ENCODE data around the gene TMEM94.
"Not testable (repeated sequence)": the region's sequence is repeated elsewhere in the genome, so short reads cannot be mapped to it uniquely, and the experiment has no call there.

Gene TMEM94

DNA sequence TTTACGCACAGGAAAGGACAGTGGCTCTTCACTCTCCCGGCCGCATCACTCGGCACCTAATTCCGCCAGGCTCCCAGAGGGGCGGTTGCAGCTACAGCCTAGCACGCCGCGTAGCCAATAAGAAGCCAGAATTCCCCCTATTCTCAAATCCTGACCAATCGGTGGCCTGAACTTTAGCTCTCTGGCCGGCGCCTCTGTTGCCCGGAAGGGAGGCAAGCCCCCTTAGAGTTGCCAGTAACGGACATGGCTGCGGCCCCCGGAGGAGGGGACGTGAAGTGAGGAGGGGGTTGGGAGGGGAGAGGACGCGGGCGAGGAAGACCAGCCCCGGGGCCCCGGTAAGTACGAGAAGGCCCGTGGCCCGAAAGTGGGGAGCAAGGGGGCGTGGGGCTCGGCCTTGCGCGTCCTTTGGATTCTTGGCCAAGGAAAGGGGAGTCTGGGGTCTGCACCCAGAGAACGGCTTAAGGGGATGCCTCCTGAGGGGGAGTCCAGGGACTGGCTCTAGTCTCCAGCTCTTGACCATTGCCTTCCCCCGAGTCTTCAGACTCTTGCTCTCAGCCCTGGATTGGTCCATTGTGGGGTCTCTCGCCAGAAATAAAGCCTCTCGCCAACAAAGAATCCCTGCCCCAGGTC, at the start of gene TMEM94:
TMEM94 (plus strand) TSS at position 219 of the 630 bp plus-strand sequence. CDS start 15,271 bp downstream, outside the sequence.
- peak; percentile 73 to 96 for DNase-seq

DNA sequence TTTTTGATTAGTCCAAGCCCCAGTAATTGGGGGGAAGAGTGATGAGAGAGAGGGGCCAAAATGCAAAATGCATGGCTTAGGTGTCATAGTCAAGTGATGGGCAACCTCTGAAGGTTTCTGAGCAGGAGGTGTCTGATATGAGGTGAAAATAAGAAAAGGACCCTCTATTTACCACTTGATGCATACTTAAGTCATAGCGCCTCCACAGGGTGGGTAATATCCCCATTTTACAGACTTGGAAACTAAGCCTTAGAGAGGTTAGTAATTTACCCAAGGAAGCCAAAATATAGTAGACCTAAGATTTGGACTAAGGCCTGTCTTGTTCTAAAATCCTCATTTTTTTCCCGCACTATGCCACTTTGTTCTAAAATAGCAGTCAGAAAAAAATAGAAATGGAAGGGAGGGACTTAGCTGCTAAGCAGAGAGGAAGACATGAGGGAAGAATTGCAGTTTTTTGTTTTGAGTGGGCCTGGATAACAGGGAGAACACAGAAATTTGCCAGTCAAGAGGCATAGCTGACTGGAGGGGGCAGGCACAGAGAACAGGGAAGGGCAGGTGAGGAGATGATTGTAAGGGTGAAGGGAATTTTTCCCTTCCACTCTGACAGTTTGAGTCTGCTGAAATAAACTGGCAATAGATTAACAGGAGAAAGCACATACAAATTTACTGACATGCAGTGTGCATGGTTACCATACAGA, 48.6 kb upstream of the TMEM94 start:
- DNase-seq, result no peak

DNA sequence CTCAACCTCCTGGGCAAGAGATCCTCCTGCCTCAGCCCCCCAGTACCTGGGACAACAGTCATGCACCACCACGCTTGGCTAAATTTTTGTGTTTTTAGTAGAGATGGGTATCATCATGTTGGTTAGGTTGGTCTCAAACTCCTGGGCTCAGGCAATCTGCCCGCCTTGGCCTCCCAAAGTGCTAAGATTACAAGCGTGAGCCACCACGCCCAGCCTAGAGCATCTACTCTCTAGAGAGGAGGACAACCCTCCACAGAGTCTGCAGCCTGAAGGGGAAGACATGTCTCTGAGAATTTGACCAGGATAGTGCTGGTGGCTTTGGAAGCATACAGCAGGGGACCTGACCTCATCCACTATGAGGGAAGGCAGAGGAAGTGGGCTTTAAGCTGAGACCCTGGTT, 46.3 kb upstream of the TMEM94 start:
- no peak for DNase-seq

DNA sequence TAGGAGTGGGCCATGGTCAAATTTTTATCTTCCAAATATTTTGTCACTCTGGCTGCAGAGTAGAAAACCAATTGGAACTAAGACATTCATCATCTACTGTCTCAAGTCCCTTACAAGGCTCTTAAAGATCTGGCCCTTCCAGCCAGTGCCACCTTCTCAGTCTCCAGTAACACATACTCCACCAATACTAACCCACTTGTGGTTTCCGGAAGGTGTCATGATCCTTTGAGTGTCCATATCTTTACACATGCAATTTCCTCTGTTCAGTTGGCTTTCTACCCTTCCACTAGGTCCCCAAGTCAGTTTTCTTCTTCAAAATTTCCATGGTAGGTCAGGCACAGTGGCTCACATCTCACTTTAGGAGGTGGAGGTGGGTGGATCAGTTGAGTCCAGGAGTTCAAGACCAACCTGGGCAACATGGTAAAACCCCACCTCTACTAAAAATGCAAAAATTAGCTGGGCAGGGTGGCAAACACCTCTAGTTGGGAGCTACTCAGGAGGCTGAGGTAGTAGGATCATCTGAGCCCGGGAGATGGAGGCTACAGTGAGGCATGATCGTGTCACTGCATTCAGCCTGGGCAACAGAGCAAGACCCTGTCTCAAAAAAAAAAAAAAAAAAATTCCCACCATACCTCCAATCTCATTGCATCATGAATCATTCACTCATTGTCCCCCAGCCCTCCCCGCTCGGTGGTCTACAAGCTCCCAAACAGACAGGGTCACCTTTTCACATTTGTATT, 44.9 kb upstream of the TMEM94 start:
- peak in 1 of 2 donors; percentile 73 for DNase-seq

DNA sequence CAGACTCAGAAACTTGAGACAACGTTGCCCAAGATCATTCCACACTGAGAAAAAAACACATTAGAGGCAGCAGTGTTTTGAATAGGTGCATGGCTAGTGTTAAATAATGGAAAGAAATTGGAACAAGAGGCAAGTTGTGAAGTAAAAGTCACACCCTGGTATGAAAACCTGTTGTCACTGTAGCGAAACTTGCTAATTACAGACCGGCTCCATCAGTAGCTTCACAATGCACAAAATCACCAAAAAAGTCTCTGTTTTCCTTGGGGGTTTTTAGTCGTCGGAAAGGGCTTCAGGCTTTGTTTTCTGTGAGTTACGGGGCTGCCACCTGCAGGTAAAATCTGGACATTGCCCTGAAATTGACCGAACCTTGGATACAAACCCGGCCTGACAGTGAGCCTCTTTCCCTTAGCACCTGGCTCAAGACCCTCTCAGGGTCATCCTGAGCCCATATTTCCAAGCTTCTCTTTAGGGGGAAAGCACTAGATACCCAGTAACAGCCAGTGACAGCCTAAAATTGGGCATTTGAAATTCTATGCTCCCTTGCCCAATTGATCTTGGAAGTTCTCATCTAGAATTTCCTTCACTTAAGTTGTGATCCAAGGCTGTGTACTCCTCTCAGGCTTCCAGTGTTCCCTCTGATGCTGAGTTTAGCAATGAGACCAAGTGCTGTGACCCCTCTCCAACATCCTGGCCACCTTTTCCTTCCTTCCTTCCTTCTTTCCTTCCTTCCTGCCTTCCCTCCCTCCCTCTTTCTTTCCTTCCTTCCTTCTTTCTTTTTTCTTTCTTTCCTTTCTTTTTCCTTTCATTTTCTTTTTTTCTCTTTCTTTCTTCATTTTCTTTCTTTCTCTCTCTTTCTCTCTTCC, 43.7 kb upstream of the TMEM94 start:
- DNase-seq, result peak; percentile 18 to 68

GRCh38 chr17:75414488-75414887, 41.9 kb upstream of the TMEM94 start:
- DNase-seq, result no peak

- no peak for DNase-seq
These were observed 40.4 kb upstream of the TMEM94 start for GRCh38 chr17:75416006-75416405.

DNA sequence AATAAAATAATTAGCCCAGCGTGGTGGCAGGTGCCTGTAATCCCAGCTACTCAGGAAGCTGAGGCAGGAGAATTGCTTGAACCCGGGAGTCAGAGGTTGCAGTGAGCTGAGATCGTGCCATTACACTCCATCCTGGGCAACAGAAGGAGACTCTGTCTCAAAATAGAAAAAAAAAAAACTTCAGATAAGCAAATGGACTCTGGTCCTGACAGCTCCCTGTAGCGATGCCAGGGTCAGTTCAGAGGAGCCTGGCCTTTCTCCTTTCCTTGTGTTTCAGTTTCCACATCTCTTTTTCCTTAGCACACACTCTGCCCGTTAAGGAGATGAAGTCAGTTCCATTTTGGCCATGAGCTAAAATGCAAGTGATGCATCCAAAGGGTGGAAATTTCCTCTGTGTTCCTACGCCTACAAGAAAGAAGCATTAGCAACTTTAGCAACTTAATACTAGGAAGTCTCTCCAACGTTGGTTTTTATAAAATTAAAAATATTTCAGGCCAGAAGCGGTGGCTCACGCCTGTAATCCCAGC, 39.3 kb upstream of the TMEM94 start:
- DNase-seq, result no peak

GRCh38 chr17:75418531-75418930, 37.9 kb upstream of the TMEM94 start:
- peak in 1 of 2 donors; percentile 28 for DNase-seq

GRCh38 chr17:75428543-75429469, 27.6 kb upstream of the TMEM94 start:
- DNase-seq, result peak in 1 of 2 donors; percentile 4

- no peak for DNase-seq
These were observed 26.1 kb upstream of the TMEM94 start for GRCh38 chr17:75430159-75430974.

DNA sequence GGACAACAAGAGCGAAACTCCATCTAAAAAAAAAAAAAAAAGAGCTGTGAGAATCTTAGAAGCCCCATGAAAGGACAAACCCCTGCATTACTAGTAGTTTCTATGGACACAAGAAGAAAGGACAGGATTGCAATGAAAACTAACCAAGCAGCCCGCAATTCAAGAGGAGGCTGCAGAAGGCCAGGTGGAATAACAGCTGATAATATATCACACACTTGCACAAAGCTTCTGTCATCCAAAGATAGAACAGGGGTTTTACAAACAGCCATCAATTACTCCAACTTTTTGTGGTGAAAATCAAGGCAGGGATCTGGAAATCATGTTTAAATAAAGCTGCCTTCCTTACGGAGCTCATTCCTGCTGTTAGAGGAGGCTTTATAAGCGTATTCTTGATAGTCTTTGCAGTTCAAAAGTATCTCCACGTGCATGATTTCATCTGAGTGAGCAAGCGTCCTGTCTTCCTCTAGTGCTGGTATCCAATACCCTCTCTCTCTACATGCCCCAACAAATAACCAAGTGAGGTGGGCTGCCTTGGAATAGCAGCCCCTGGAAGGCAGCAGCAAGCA, 23.1 kb upstream of the TMEM94 start:
- no peak for DNase-seq

DNA sequence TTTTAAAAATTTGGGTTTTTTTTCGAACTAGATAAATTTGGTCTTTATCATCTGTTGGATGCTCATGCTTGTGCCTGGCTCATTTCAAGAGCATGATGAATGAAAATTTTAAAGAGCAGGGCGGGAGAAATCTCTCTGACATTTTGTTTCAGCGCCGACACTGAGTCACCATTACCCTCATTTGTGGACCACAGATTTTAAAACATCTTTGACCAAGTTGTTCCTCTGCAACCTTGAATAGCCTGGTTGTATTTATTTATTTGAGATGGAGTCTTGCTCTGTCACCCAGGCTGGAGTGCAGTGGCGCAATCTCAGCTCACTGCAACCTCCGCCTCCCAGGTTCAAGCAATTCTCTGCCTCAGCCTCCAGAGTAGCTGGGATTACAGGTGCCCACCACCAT, 22.0 kb upstream of the TMEM94 start:
- DNase-seq, result not testable (repeated sequence)

DNA sequence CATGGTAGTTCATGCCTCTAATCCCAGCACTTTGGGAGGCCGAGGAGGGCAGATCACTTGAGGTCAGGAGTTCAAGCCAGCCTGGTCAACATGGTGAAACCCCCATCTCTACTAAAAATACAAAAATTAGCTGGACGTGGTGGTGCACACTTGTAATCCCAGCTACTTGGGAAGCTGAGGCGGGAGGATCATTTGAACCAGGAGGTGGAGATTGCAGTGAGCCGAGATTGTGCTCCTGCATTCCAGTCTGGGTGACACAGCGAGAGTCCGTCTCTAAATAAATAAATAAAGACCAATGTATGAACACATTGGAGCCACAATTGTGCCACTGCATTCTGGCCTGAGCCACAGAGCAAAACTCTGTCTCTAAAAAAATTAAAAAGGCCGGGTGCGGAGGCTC, 19.0 kb upstream of the TMEM94 start:
- DNase-seq, result not testable (repeated sequence)

- no peak for DNase-seq
These were observed 17.1 kb upstream of the TMEM94 start for GRCh38 chr17:75439287-75439686.

GRCh38 chr17:75440738-75441448, 15.5 kb upstream of the TMEM94 start:
- DNase-seq, result no peak

DNA sequence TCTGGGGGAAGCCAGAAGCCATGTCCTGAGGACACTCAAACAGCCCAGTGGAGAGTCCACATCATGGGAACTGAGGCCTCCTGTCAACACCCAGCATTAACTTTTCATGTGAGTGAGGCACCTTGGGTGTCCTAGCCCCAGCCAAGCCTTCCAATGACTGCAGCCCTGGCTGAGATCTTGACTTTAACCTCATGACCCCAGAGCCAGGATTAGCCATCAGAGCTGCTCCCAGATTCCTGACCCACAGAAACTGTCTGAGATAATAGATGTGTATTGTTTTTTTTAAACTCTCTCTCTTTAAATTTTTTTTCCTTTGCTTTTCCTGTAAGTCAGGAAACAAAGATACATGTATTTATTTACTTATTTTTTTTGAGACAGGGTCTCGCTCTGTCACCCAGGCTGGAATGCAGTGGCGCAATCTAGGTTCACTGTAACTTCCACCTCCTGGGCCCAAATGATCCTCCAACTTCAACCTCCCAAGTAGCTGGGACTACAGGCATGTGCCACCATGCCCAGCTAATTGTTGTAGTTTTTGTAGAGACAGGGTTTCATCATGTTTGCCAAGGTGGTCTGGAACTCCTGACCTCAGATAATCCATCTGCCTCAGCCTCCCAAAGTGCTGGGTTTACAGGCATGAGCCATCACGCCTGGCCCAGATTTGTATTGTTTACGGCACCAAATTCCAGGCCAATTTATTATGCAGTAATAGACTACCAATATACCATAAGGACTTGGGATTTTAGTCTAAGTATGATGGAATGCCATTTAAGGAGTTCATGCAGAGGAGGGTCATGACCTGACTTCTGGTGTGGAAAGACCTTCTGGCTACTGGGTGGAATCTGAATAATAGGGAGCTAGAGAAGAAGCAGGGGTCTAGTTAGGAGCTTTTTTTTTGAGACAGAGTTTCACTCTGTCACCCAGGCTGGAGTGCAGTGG, 14.0 kb upstream of the TMEM94 start:
- DNase-seq, result no peak

DNA sequence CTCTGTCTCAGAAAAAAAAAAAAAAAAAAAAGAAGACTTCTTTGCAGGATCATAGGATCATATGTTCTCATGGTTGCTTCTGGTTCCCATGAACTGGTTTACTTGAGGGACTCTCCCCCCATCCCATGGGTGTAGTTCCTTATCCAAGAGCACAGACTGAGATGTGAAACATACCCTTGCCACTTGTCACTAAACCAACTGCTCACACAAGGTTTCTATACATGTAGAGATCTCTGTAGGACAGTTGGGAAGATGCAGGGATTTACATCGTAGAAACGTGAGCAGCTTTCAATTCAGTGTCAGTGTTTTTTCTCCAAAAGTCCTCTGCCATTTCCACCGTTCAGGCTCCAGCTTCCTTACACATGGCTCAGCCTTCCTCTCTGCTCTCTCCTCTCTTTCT, 11.1 kb upstream of the TMEM94 start:
- DNase-seq, result no peak
